Tibial nerve (tissue), 4 donors: Measurements from ENCODE around the gene USE1.

Experiments
- CTCF ChIP-seq, 5 experiments: fragments of 200-600 bp in 3 of 5; fragments of 450-650 bp in 2 of 5; sonication (generic) in 3 of 5; IDR thresholded peaks; one replicate each; pipeline ENCODE4 v1.5.1; 2016 to 2019; ENCODE audit warnings: antibody characterized with exemption in 5 of 5, mild to moderate bottlenecking in 3 of 5, moderate library complexity in 2 of 5
- EP300 ChIP-seq, 2 donors: sonication (generic); formaldehyde crosslinking; IDR thresholded peaks; one replicate each; pipeline ENCODE4 v1.6.1; 2017; ENCODE audit warnings: antibody characterized with exemption in 2 of 2, mild to moderate bottlenecking in 1 of 2
- POLR2A ChIP-seq, 2 donors: fragments of 450-650 bp; IDR thresholded peaks; one replicate each; pipeline ENCODE4 v1.6.1; 2017; ENCODE audit warnings: antibody characterized with exemption in 2 of 2, mild to moderate bottlenecking in 2 of 2, moderate library complexity in 2 of 2

- TF ChIP-seq CTCF (IDR thresholded peaks at IDR 0.05) (no peak), EP300 (IDR thresholded peaks at IDR 0.05) (no peak), POLR2A (IDR thresholded peaks at IDR 0.05) (no peak)
Observed at GRCh38 chr19:17219286-17219685, 4.1 kb downstream of the USE1 start.
